ENCODE measurements around the gene SECISBP2.
"Not testable (repeated sequence)": the region's sequence is repeated elsewhere in the genome, so short reads cannot be mapped to it uniquely, and the experiment has no call there.

SECISBP2 gene, protein sequence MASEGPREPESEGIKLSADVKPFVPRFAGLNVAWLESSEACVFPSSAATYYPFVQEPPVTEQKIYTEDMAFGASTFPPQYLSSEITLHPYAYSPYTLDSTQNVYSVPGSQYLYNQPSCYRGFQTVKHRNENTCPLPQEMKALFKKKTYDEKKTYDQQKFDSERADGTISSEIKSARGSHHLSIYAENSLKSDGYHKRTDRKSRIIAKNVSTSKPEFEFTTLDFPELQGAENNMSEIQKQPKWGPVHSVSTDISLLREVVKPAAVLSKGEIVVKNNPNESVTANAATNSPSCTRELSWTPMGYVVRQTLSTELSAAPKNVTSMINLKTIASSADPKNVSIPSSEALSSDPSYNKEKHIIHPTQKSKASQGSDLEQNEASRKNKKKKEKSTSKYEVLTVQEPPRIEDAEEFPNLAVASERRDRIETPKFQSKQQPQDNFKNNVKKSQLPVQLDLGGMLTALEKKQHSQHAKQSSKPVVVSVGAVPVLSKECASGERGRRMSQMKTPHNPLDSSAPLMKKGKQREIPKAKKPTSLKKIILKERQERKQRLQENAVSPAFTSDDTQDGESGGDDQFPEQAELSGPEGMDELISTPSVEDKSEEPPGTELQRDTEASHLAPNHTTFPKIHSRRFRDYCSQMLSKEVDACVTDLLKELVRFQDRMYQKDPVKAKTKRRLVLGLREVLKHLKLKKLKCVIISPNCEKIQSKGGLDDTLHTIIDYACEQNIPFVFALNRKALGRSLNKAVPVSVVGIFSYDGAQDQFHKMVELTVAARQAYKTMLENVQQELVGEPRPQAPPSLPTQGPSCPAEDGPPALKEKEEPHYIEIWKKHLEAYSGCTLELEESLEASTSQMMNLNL

DNA sequence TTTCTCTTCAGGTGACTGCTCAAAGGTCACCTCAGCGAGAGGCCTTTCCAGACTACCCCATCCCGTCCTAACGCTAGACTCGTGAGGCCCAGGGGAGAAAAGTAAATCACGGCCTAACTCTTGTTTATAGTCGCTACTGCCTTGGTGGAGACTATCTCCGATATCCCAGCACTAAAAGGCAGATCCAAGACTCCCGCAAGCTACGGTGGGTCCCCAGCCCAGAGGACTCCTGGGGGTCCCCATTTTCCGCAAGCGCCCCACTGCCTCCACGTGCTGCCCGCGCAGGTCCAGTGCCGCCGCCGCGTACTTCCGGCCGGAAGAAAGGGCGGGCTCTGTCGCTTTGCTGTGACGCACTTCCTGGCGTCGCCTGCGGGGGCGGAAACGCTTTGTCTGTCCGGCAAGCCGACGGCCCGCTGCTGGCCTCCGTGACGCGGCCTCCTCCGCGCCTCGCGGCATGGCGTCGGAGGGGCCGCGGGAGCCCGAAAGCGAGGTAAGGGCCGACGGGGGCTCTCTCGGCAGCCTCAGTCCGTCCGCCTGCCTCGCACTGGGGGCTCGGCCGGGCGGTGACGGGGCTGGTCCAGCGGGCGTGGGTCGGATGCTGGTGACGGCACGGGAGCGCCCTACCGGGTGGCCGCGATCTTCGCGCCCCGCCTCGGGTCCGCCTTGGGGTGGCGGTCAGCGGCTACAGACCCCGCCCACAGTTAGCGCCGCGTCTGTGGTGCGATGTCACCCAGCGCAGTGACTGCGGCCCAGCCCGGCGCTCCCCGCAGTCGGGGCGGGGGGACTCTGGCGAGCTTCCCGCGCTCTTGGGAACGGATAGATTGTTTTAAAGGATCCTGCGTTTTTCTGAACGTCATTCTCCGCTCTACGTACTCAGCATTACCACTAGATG, at the start of gene SECISBP2:
Gene SECISBP2 (plus strand): TSS at position 378 of the 892 bp plus-strand sequence. CDS start 77 bp downstream, at position 455.
- DNase-seq (ENCODE audit: low read depth in 2 of 2): peak; percentile 86 to 90

DNA sequence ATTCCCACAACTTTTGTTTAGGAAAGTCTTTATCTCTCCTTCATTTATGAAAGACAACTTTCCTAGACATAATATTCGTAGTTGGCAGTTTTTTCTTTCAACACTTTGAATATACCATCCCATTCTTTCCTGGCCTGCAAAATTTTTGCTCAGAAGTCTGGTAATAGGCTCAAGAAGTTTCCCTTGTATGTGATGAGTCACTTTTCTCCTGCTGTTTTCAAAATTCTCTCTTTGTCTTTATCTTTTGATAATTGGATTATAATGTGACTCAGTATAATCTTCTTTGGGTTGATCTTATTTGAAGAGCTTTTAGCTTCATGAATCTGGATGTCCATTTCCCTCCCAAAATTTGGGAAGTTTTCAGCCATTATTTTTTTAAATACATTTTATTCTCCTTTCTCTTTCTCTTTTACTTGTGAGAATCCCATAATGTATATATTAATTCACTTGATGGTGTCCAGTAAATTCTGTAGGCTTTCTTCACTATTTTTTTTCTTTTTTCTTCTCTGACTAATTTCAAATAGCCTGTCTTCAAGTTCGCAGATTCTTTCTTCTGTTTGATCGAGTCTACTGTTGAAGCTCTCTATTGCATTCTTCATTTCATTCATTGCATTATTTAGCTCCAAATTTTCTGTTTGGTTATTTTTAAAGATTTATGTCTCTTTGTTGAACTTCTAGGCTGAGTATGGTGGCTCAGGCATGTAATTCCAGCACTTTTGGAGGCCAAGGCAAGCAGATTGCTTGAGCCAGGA, 44.6 kb upstream of the SECISBP2 start:
- no peak for DNase-seq (ENCODE audit: low read depth in 2 of 2)

DNA sequence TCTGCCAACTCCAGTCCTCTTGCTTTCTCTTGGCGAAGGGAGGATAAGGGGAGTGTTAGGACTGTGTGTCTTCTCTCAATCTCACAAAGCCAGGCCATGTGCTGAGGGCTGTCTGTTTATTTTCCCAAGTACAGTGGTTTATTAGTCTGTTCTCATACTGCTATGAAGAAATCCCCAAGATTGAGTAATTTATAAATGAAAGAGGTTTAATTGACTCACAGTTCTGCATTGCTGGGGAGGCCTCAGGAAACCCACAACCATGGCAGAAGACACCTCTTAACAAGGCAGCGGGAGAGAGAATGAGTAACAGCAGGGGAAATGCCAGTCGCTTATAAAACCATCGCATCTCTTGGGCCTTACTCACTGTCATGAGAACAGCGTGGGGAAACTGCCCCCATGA, 43.5 kb upstream of the SECISBP2 start:
- no peak for DNase-seq (ENCODE audit: low read depth in 2 of 2)

DNA sequence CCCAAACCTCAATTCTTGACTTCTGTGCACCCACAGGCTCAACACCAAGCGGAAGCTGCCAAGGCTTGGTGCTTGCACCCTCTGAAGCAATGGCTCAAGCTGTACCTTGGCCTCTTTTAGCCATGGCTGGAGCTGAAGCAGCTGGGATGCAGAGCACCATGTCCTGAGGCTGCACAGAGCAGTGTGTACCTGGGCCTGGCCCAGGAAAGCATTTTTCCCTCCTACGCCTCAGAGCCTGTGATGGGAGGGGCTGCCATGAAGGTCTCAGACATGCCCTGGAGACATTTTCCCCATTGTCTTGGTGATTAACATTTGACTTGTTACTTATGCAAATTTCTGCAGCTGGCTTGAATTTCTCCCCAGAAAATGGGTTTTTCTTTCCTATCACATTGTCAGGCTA, 42.3 kb upstream of the SECISBP2 start:
- not testable (repeated sequence) for DNase-seq (ENCODE audit: low read depth in 2 of 2)

DNA sequence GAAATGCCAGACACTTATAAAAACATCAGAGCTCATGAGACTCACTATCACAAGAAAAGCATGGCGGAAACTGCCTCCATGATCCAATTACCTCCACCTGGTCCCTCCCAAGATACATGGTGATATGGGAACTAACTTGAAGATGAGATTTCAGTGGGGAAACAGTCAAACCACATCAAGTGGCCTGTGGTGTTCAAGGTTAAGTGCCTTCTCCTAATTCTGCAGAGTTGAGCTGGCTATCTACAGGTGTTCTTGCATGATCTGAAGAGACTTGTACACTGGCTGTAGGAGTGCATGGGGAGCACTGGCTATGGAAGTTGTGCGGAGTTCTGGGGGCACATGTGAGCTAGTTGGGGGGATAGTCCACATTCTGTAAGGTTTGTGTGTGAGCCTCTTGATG, 41.3 kb upstream of the SECISBP2 start:
- no peak for DNase-seq (ENCODE audit: low read depth in 2 of 2)

DNA sequence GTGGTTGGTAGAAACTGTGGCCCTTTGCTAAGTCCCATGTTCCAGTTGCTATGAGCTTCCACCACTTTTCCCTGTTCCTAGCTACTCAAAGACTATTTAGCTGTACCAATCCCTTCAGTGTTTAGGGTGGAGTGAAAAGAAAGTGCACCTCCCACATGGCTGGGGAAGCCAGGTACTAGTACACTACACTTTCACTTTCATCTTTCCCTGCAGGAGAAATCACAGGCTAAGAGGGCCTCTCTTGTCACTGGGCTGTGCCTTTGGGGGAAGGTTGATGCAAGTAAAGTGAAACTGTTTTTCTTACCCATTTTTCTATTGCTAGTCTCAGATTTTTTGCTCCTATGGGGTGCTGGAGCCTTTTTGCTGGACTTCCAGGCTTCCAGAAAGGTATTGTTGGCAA, 40.8 kb upstream of the SECISBP2 start:
- no peak for DNase-seq (ENCODE audit: low read depth in 2 of 2)

DNA sequence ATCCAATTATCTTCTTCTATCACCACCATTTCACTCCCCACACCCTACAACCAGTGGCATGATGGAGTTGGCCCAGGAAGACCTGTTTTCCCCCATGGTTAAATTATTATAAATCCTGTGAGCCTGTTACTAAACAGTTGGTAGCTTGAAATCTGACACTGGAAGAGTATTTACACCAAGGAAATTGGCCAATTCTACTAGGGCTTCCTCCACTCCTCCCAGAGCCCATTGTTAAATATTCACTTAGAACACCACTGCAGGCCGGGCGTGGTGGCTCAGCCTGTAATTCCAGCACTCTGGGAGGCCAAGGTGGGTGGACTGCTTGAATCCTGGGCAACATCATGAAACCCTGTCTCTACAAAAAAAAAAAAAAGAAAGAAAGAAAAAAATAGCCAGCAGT, 39.7 kb upstream of the SECISBP2 start:
- no peak for DNase-seq (ENCODE audit: low read depth in 2 of 2)

DNA sequence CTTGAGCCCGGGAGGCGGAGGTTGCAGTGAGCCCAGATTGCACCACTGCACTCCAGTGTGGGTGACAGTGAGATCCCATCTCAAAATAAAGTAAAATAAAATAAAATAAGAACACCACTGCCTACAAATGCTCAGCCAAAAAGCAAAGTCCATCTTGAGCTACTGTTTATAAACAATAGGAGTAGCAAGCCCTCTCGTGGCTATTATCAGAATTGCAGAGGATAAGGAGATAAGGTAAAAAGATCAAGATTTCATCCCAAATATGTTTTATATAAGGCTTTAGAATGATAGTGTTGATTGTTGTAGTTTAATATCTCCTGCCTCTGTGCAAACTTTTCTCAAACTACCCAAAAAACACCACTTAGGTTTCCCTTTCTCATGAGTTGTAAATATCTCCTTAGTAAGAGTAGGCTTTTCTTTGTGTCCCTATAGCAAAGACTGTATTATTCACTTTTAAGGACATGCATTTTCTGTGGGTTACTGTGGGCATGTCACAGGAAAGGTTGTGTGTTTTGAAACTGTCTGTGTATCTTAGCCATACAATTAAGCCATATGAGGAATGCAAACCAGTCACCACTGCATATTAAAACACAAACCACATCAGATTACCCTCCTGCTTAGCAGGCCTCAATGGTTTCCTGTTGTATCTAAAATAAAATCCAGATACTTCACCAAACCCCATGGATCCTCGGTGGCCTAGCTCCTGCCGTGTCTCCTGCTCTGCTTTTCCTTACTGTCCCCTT, 39.1 kb upstream of the SECISBP2 start:
- DNase-seq (ENCODE audit: low read depth in 2 of 2): no peak

DNA sequence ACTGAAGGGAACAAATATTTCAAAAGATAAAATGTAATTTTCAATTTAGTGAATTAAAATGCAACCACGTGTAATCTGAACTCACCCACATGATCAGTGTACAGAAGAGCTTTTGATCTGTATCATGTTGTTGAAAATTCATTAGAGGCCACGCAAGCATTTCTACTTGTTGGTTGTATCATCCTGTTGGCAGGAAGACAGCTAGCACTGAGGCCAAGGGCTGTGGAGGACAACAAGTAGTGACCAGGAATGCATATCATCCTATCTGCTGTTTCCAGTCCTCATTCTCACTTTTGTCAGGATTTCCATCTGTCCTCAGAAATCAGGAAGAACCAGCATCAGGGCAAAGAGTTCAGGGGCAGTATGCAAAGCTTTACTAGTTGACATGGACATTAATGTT, 37.2 kb upstream of the SECISBP2 start:
- no peak for DNase-seq (ENCODE audit: low read depth in 2 of 2)

DNA sequence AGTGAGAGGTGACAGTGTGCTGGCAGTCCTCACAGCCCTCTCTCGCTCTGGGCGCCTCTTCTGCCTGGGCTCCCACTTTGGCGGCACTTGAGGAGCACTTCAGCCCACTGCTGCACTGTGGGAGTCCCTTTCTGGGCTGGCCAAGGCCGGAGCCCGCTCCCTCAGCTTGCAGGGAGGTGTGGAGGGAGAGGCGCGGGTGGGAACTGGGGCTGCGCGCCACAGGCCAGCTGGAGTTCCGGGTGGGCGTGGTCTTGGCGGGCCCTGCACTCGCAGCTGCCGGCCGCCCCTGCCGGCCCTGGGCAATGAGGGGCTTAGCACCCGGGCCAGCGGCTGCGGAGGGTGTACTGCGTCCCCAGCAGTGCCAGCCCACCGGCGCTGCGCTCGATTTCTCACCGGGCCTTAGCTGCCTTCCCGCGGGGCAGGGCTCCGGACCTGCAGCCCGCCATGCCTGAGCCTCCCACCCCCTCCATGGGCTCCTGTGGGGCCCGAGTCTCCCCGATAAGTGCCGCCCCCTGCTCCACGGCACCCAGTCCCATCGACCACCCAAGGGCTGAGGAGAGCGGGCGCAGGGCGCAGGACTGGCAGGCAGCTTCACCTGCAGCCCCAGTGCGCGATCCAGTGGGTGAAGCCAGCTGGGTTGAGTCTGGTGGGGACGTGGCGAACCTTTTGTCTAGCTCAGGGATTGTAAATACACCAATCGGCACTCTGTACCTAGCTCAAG, 35.9 kb upstream of the SECISBP2 start:
- DNase-seq (ENCODE audit: low read depth in 2 of 2): not testable (repeated sequence)

DNA sequence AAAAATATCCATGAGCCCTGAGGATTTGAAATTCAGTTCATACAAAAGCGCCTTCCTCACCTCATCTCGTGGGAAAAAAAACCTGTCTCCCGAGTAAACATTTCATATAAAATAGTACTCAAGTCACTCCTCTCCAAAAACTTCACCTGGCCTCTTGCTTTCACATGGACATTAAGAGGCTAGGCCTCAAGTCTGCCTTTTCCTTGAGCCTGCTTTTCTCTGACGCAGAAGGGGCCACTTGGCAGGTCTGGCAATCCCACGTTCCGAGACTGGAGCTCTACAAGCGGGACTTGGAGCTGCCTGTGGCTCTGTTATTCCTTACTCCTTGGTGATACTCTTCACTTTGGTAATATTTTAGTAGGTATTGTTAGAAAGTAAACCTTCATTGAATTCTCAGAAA, 34.2 kb upstream of the SECISBP2 start:
- DNase-seq (ENCODE audit: low read depth in 2 of 2): no peak

DNA sequence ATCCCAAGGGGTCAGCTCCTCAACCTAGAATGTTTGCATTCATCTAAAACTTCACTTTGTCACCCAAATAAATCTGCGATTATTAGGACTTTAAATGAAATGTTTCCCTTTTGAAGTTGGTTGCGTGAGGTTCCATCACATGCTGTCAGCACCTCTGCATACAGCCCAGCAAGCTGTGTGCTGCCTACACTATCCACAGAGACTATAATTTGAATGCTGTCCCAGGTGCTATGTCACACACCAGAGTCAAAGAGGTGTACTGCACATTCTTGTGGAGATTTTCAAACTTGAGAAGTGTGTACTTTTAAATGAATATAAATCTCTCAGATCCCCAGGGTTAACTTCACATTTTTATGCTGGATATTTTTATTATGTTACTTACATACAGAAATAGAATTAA, 26.6 kb upstream of the SECISBP2 start:
- DNase-seq (ENCODE audit: low read depth in 2 of 2): no peak

DNA sequence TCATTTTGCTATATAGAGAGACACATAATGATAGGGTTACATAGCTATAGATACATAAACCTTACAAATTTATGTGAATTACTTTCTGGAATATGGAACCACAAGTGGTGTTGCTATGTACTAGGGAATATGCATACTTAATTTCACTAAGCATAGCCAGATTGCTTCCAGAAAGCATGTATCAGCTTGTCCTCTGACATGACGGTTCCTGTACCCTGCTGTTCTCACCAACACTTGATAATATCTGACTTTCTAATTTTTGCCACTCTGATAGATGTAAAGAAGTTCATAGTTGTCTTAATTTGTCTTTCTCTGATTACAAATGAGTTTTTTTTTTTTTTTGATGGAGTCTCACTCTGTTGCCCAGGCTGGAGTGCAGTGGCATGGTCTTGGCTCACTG, 25.3 kb upstream of the SECISBP2 start:
- no peak for DNase-seq (ENCODE audit: low read depth in 2 of 2)

DNA sequence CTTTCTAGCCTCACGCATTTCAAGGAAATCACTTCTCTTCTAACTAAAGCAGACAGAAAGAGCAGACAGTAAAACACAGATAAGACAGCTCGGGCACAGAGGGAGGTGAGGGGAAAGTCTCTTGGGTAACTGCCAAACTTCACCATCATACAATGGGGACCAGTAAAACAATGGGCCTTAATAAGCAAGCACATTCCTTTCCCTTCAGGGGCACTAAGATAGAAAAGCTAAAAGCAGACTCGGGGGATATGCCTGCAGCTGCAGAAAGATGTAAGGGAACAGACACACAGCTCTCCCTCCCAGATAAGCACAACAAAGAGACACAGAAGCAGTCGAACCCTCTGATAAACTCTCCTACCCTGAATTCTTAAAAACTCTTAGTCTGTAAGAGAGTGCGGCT, 22.9 kb upstream of the SECISBP2 start:
- DNase-seq (ENCODE audit: low read depth in 2 of 2): no peak

DNA sequence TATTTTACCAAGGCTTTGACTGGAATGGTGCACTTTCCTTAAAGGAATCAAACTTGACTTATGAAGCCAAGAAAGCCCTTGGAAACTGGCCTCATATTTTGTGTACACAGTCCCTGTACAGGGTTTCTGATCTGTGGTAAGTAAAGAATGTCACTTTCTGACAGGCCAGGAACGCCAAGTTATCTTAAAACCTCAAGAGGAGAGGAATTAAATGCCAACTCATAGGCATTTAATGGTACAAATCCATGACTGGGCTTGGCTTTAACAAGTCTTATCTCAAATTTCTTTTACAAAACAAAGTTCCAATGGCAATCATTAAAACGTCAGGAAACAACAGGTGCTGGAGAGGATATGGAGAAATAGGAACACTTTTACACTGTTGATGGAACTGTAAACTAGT, 16.3 kb upstream of the SECISBP2 start:
- not testable (repeated sequence) for DNase-seq (ENCODE audit: low read depth in 2 of 2)

DNA sequence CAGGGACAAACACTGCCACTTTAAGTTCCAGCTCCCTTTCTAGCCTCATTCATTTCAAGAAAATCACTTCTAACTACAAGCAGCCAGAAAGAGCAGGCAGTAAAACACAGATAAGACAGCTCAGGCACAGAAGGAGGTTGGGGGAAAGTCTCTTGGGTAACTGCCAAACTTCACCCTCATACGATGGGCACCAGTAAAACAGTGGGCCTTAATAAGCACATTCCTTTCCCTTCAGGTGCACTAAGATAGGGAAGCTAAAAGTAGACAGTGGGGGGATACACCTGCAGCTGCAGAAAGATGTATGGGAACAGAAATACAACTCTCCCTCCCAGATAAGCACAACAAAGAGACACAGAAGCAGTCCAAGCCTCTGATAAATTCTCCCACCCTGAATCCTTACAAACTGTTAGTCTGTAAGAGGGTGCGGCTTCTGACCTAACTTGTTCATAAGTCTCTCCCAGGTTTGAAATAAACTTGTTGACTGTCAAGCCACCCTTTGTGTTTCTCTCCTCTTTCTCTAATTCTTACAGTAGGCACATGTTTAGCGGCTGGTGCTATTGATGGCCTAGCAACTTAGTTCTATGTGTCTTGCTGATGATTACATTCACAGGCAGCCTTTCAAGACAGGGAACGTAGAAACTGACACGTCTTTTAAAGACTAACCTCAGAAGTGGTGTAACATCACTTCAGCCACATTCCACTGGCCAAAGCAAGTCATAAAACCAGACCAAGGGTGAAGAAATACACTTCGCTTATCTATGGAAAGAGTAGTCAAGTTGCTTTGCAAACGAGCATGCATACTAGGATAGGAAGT, 14.1 kb upstream of the SECISBP2 start:
- DNase-seq (ENCODE audit: low read depth in 2 of 2): no peak

DNA sequence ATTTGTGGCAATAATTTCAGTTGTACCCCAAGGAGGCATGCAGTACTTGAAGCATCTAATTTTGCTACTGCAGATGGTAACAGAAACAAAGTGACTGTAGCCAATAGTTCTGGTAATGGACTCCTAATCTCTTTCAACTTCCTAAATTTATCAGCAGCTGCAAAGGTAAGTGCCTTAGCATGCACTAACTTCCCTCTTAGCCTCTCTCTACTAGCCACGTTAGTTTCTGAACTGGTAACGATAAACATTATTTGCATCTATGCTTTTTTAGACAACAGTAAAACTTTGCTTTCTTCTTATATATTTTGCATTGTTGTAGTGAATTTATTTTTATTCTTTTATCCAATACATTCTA, 13.5 kb upstream of the SECISBP2 start:
- no peak for DNase-seq (ENCODE audit: low read depth in 2 of 2)

DNA sequence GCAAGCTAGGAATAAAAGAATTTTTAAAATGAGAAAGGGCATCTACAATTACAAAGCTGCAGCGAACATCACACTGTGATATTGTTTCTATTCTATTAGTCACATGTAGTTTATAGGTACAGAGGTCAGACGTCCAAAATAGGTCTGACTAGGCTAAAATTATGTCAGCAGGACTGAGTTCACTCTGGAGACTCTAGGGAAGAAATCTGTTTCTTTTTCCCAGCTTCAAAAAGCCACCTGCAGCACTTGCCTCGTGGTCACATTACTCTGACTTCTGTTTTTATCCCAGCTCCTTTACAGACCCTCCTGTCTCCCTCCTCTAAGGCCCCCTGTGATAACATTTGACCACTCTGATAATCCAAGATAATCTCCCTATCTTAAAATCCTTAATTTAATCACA, 12.4 kb upstream of the SECISBP2 start:
- DNase-seq (ENCODE audit: low read depth in 2 of 2): no peak

DNA sequence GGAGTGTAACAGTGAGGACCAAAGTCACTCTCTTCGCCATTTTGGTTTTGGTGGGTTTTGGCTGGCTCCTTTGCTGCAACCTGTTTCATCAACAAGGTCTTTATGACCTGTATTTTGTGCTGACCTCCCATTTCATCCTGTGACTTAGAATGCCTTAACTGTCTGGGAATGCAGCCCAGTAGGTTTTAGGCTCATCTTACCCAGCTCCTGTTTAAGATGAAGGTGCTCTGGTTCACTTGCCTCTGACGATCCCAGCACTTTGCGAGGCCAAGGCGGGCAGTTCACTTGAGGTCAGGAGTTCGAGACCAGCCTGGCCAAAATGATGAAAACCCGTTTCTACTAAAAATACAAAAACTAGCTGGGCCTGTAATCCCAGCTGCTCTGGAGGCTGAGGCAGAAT, 9.1 kb upstream of the SECISBP2 start:
- no peak for DNase-seq (ENCODE audit: low read depth in 2 of 2)
